Colonic mucosa (tissue), 4 donors: ENCODE results near the gene CHCHD1. TPM values are rescaled to one million over a fixed set of nuclear protein-coding genes. Genes with fewer than 3 reads are reported as not detected.

Experiments used
- DNase-seq: peaks from one replicate; pipeline ENCODE4 v3.0.0-alpha.2; 2020
- H3K27ac ChIP-seq: fragments of 200-600 bp; one replicate; pipeline ENCODE4 v1.8.0; 2021
- H3K27me3 ChIP-seq: fragments of 200-600 bp; one replicate; pipeline ENCODE4 v1.8.0; 2021
- H3K36me3 ChIP-seq: fragments of 200-600 bp; one replicate; pipeline ENCODE4 v1.8.0; 2021
- H3K4me1 ChIP-seq: fragments of 200-600 bp; one replicate; pipeline ENCODE4 v1.8.0; 2021; ENCODE audit warnings: mild to moderate bottlenecking
- H3K4me3 ChIP-seq: fragments of 200-600 bp; one replicate; pipeline ENCODE4 v1.8.0; 2021
- H3K9ac ChIP-seq, 2 donors: one replicate each; pipeline ENCODE4 v1.7.0; 2013; ENCODE audit warnings: control low read depth in 2 of 2, low read depth in 2 of 2, low read length in 2 of 2
- H3K9me3 ChIP-seq: fragments of 200-600 bp; one replicate; pipeline ENCODE4 v1.8.0; 2021
- CTCF ChIP-seq: fragments of 200-600 bp; IDR thresholded peaks from one replicate; pipeline ENCODE4 v1.8.0; 2022; ENCODE audit warnings: antibody characterized with exemption, mild to moderate bottlenecking
- intact Hi-C: fragments of 100-400 bp; cut with DNase I; formaldehyde crosslinking; loops from one replicate; pipeline ENCODE4 v1.14.1; 2022
- total RNA-seq, 2 donors: library from RNA; stranded (reverse); fragmentation: NEBNext Ultra II Directional in 1 of 2; extraction: Animal tissue kit (Norgen Biotek cat#: 25700) in 1 of 2; gene quantifications; one replicate each; pipeline ENCODE4 v1.2.1, GENCODE V29; 2021
- donor health status: healthy.
- donor health status: DM: no; HTN: no; CAD: no.
- donor health status: DM: no; HTN: no; CAD: no.

Gene CHCHD1
- total RNA-seq, 2 donors from 2014 or later = 33.7 to 48.5 TPM

GRCh38 chr10:73800560-73801252 is 18.9 kb downstream of the CHCHD1 start:
- Histone ChIP-seq H3K4me1 (no peaks in the 10 kb centered on the region), H3K4me3 (no peak overlapping the region), H3K9me3 (no peaks in the 10 kb centered on the region), H3K27ac (no peak overlapping the region), H3K36me3 (peaks cover 4% of the 10 kb centered on the region), H3K27me3 (no peaks in the 10 kb centered on the region), H3K9ac (no peak overlapping the region)
- intact Hi-C loops = no loop called here
- TF ChIP-seq CTCF = no peak
- no peak for DNase-seq

GRCh38 chr10:73801253-73801590 is 19.4 kb downstream of the CHCHD1 start:
- no peak overlapping the region for H3K27ac ChIP-seq
- H3K36me3 ChIP-seq = peaks cover 4% of the 10 kb centered on the region

DNA sequence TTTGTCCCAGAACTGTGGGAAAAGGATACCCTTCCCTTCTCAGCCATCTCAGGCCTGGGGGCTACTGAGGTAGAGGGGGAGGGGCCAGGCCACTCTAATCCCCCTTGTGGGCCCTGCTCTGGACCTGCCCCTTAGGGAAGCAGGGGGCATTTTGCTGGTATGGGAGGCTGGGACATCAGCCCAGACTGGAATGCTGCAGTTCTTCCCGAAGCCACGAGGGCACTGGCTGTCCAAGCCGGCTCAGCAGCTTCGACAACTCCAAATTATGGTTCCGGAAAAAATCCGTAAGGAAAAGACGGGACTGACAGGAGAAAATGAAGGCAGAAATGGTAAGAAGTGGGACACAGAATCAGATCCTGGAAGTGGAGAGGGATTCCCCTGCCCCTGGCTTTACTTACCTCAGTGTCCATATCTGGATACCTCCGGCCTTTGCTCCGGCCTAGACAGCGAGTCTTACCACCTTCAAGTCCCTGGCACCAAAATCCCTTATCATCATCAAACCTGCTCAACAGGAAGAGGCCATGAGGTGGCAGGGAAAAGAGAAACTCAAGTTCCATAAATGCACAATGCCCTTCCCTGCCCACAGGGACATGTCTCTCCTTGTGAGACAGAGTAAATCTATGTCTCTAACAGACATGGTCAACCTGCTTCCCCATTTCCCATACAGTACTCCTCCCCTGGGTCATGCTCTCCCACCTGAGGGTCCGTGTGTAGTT is 20.6 kb downstream of the CHCHD1 start:
- TF ChIP-seq CTCF = no peak
- Histone ChIP-seq H3K4me1 (no peaks in the 10 kb centered on the region), H3K9ac (no peak overlapping the region), H3K36me3 (peaks cover 6% of the 10 kb centered on the region), H3K9me3 (no peaks in the 10 kb centered on the region), H3K4me3 (no peak overlapping the region), H3K27me3 (no peaks in the 10 kb centered on the region), H3K27ac (no peak overlapping the region)
- intact Hi-C loops = no loop called here
- no peak for DNase-seq

More at GRCh38 chr10:73801253-73801590, 19.4 kb downstream of the CHCHD1 start:
- H3K4me1 ChIP-seq = no peaks in the 10 kb centered on the region
- H3K9me3 ChIP-seq = no peaks in the 10 kb centered on the region
- no peak overlapping the region for H3K9ac ChIP-seq
- TF ChIP-seq CTCF = no peak
- intact Hi-C loops = no loop called here
- no peak overlapping the region for H3K4me3 ChIP-seq
- no peak for DNase-seq
- H3K27me3 ChIP-seq = no peaks in the 10 kb centered on the region

GRCh38 chr10:73803680-73804286 is 21.9 kb downstream of the CHCHD1 start:
- Histone ChIP-seq H3K27ac (no peak overlapping the region), H3K4me3 (no peak overlapping the region), H3K9me3 (no peaks in the 10 kb centered on the region), H3K36me3 (peaks cover 7% of the 10 kb centered on the region), H3K4me1 (no peaks in the 10 kb centered on the region), H3K27me3 (no peaks in the 10 kb centered on the region), H3K9ac (no peak overlapping the region)
- no peak for DNase-seq
- TF ChIP-seq CTCF = no peak
- intact Hi-C loops = no loop called here

DNA sequence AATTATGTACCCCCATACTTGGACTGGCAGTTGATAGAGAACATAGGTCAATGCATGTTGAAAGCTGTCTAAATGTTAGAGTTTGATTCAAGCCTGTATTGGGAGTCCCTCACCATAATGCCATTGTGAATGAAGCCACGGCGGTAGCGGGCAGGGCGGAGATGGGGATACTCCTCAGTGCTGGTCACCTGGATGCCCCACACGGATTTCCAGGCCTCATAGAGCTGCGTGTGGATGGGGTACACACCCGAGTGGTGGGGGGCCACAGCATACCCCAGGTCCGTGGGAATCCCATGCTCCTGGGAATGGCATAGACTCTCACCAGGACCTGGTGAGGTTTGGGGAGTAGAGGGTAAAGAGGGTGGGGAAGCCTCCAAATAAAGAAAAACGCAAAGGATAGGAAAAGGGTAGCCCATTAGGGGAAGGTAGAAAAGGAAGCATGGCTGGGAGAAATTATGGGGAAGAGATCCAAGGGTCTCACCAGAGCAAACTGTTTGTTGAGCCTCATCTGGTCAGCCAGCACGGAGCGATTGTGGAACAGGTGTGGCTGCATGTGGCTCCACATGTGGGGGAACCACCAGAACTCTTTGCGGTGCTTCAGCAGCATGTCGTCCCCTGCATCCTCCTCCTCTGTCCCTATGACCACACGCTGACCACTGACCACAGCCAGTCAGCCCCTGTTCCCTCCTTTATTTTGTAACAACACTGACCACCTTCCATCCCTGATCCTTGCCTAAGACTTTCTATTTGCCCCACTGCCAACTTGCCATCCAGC is 24.5 kb downstream of the CHCHD1 start:
- Histone ChIP-seq H3K4me3 (no peak overlapping the region), H3K27ac (no peak overlapping the region), H3K4me1 (no peaks in the 10 kb centered on the region), H3K9me3 (no peaks in the 10 kb centered on the region), H3K9ac (no peak overlapping the region), H3K36me3 (peaks cover 7% of the 10 kb centered on the region), H3K27me3 (no peaks in the 10 kb centered on the region)
- TF ChIP-seq CTCF = no peak
- intact Hi-C loops = no loop called here
- no peak for DNase-seq
